Spinal cord (tissue), 10 donors: ENCODE measurements around the gene NLRC4. TPM values are rescaled to one million over a fixed set of nuclear protein-coding genes. Genes with fewer than 3 reads are reported as not detected.
"Not testable (repeated sequence)": the region's sequence is repeated elsewhere in the genome, so short reads cannot be mapped to it uniquely, and the experiment has no call there.

Experiments
- DNase-seq, 6 donors: peaks; one replicate each; pipeline versions ENCODE4 v3.0.0 to v3.0.0-alpha.2; 2013 to 2015; ENCODE audit warnings: low spot score in 6 of 6, low read depth in 4 of 6
- H3K27ac ChIP-seq: one replicate; pipeline ENCODE4 v1.5.1; 2013; ENCODE audit warnings: low read depth, low read length, control low read depth
- H3K27me3 ChIP-seq: one replicate; pipeline ENCODE4 v1.6.1; 2013; ENCODE audit warnings: low read length; ENCODE audit not compliant: control insufficient read depth, insufficient read depth
- H3K36me3 ChIP-seq: one replicate; pipeline ENCODE4 v1.6.1; 2013; ENCODE audit warnings: low read length; ENCODE audit not compliant: control insufficient read depth, insufficient read depth
- H3K4me1 ChIP-seq: one replicate; pipeline ENCODE4 v1.6.1; 2013; ENCODE audit warnings: low read length; ENCODE audit not compliant: control insufficient read depth, insufficient read depth
- H3K4me3 ChIP-seq: one replicate; pipeline ENCODE4 v1.5.1; 2013; ENCODE audit warnings: low read depth, low read length, control low read depth
- H3K9me3 ChIP-seq: one replicate; pipeline ENCODE4 v1.6.1; 2013; ENCODE audit warnings: low read length; ENCODE audit not compliant: control insufficient read depth, insufficient read depth
- WGBS: methylation state at CpG from one replicate; pipeline ENCODE4 v1.1.5; 2013; ENCODE audit warnings: missing lambda C conversion rate; ENCODE audit not compliant: insufficient coverage; 5-methylcytosine and 5-hydroxymethylcytosine counted together
- polyA plus RNA-seq, 2 donors: library from polyadenylated mRNA; unstranded; fragments of 120-200 nt; gene quantifications; one replicate each; pipeline ENCODE4 v1.2.1, GENCODE V29; 2013; ENCODE audit not compliant: insufficient read length in 2 of 2
- total RNA-seq, 2 donors: library from RNA; depleted of rRNA in 1 of 2; stranded (reverse); fragments of 120-200 nt in 1 of 2; fragments of >200 nt in 1 of 2; gene quantifications; one replicate each; pipeline versions ENCODE4 v1.2.3 to v1.2.4, GENCODE V29; 2013 to 2014
- donor health status: healthy.

The NLRC4 gene
- total and polyA plus RNA-seq, 4 donors = 1.0 to 3.9 (median 1.5) TPM

GRCh38 chr2:32228181-32228580 lies 36.5 kb downstream of the NLRC4 start:
- Histone ChIP-seq H3K36me3 (no peaks in the 10 kb centered on the region), H3K9me3 (no peaks in the 10 kb centered on the region), H3K27me3 (no peaks in the 10 kb centered on the region), H3K27ac (no peak overlapping the region), H3K4me3 (no peak overlapping the region), H3K4me1 (no peaks in the 10 kb centered on the region)
- DNase-seq = no peak
- no CpG with 5 or more reads among the region's 2 CpGs for WGBS

- no peak for DNase-seq
- no peak overlapping the region for H3K27ac ChIP-seq
- no peaks in the 10 kb centered on the region for H3K9me3 ChIP-seq
- H3K27me3 ChIP-seq = no peaks in the 10 kb centered on the region
- H3K4me1 ChIP-seq = no peaks in the 10 kb centered on the region
- no peak overlapping the region for H3K4me3 ChIP-seq
- no peaks in the 10 kb centered on the region for H3K36me3 ChIP-seq
Measured at GRCh38 chr2:32227492-32227891, 37.2 kb downstream of the NLRC4 start.

DNA sequence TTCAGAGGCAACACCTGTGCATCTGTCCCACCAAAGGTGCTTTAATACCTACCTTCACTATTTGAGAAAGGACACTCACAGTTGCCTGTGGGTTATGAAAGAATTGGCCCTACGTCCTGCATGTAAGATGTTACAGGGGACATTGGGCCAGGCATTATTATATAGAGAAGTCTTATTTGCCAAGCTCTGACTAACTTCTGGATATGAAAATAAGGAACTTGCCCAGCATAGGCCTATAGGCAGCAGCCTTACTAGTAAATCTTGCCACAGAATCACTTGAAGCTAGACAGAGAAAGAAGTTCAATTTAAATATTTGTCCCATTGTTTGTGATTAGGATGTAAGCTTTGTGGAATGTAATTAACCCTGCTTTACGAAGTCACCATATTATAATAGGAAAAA lies 41.7 kb downstream of the NLRC4 start:
- no peak overlapping the region for H3K4me3 ChIP-seq
- H3K36me3 ChIP-seq = peaks cover 16% of the 10 kb centered on the region
- DNase-seq = no peak
- no peaks in the 10 kb centered on the region for H3K4me1 ChIP-seq
- no peak overlapping the region for H3K27ac ChIP-seq
- H3K9me3 ChIP-seq = no peaks in the 10 kb centered on the region
- no peaks in the 10 kb centered on the region for H3K27me3 ChIP-seq
- WGBS = no CpG with 5 or more reads among the region's 2 CpGs

DNA sequence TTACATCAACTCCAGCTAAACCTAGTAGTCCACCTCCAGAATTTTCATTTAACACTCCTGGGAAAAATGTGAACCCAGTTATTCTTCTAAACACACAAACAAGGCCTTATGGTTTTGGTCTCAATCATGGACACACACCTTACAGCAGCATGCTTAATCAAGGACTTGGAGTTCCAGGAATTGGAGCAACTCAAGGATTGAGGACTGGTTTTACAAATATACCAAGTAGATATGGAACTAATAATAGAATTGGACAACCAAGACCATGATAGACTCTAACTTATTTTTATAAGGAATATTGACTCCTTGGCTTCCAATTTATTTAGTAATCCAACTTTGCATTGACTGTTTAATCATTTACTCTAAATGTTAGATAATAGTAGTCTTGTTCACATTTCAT lies 44.2 kb downstream of the NLRC4 start:
- Histone ChIP-seq H3K9me3 (no peaks in the 10 kb centered on the region), H3K4me3 (no peak overlapping the region), H3K27ac (no peak overlapping the region), H3K27me3 (no peaks in the 10 kb centered on the region), H3K36me3 (peaks cover 18% of the 10 kb centered on the region), H3K4me1 (no peaks in the 10 kb centered on the region)
- no peak for DNase-seq

DNA sequence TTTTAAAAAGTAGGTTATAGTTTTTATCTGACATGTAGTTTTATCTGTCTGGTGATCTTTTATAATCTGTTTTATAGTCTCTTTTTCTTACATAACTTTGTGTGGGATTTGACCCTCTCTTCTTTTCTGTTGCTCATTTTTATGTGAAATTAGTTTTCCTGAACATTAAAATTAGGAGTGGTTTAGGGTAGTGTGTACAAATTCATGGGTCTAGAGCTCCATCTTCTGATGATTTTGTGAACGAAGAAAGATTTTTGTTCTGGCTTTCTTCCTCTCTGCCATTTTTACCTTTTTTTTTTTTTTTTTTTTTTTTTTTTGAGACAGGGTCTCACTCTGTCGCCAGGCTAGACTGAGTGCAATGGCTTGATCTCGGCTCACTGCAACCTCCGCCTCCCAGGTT lies 52.4 kb downstream of the NLRC4 start:
- no peak for DNase-seq
- no peak overlapping the region for H3K4me3 ChIP-seq
- H3K9me3 ChIP-seq = no peaks in the 10 kb centered on the region
- peaks cover 7% of the 10 kb centered on the region for H3K36me3 ChIP-seq
- no CpG with 5 or more reads among the region's 4 CpGs for WGBS
- no peaks in the 10 kb centered on the region for H3K27me3 ChIP-seq
- H3K4me1 ChIP-seq = no peaks in the 10 kb centered on the region
- no peak overlapping the region for H3K27ac ChIP-seq

- DNase-seq = no peak
- Histone ChIP-seq H3K9me3 (no peaks in the 10 kb centered on the region), H3K27ac (no peak overlapping the region), H3K4me3 (no peak overlapping the region), H3K4me1 (no peaks in the 10 kb centered on the region), H3K27me3 (no peaks in the 10 kb centered on the region), H3K36me3 (peaks cover 9% of the 10 kb centered on the region)
- no CpG with 5 or more reads among the region's 7 CpGs for WGBS
Measured at GRCh38 chr2:32210767-32211408, 53.8 kb downstream of the NLRC4 start.

GRCh38 chr2:32203428-32203827 lies 61.3 kb downstream of the NLRC4 start:
- DNase-seq, H3K27ac ChIP-seq, H3K4me1 ChIP-seq, H3K4me3 ChIP-seq, H3K9me3 ChIP-seq, H3K27me3 ChIP-seq: not testable (repeated sequence)
- H3K36me3 ChIP-seq = peaks cover 12% of the 10 kb centered on the region
- WGBS = 92% methylated on average over 2 of the region's 3 CpGs

GRCh38 chr2:32200814-32201213 lies 63.9 kb downstream of the NLRC4 start:
- Histone ChIP-seq H3K27me3 (no peaks in the 10 kb centered on the region), H3K36me3 (peaks cover 9% of the 10 kb centered on the region), H3K9me3 (no peaks in the 10 kb centered on the region), H3K4me3 (no peak overlapping the region), H3K27ac (no peak overlapping the region), H3K4me1 (no peaks in the 10 kb centered on the region)
- no peak for DNase-seq
- WGBS = no CpG with 5 or more reads among the region's 1 CpG

DNA sequence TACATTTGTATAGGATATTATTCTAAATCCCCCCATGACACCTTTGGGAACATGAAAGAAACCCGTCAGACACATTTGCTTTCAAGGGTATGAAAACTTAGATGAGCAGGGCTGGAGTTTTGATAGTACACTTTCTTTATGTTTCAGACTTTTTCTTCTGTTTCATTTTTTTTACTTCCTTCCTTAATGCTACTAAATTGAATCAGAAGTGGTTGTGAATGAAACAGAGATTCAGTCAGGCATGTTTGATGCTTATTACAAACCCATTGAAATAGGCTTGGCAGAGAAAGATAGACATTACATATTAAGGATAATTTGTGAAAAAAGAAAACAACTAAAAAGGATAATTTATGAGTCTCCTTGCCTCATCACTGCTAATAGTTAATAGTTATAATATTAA lies 72.3 kb downstream of the NLRC4 start:
- Histone ChIP-seq H3K27me3 (no peaks in the 10 kb centered on the region), H3K27ac (no peak overlapping the region), H3K9me3 (no peaks in the 10 kb centered on the region), H3K4me1 (no peaks in the 10 kb centered on the region), H3K4me3 (no peak overlapping the region), H3K36me3 (no peaks in the 10 kb centered on the region)
- DNase-seq = no peak
- no CpG with 5 or more reads among the region's 1 CpG for WGBS

DNA sequence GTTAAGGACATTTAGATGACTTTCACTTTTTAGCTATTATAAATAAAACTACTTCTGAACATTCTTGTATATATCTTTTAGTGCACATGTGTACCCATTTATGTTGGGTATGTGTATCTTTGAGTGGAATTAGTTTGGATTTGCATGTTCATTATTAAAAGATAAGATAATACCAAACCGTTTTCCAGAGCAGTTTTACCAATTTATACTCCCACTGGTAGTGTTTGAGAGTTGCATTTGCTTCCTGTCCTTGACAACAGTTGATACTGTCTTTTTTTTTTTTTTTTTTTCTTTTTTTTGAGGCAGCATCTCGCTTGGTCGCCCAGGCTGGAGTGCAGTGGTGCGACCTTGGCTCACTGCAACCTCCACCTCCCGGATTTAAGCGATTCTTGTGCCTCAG lies 75.7 kb downstream of the NLRC4 start:
- Histone ChIP-seq H3K9me3 (no peaks in the 10 kb centered on the region), H3K27me3 (no peaks in the 10 kb centered on the region), H3K4me1 (no peaks in the 10 kb centered on the region), H3K4me3 (no peak overlapping the region), H3K27ac (no peak overlapping the region), H3K36me3 (peaks cover 13% of the 10 kb centered on the region)
- no peak for DNase-seq
- WGBS = no CpG with 5 or more reads among the region's 6 CpGs
